Ovary (tissue), 9 donors: ENCODE measurements around the gene EPB41L2. TPM values are rescaled to one million over a fixed set of nuclear protein-coding genes. Genes with fewer than 3 reads are reported as not detected.

Experiments used
- DNase-seq, 5 donors: peaks; one replicate each; pipeline ENCODE4 v3.0.0-alpha.2; 2019 to 2020
- H3K27ac ChIP-seq, 2 donors: fragments of 200-600 bp; one replicate each; pipeline versions ENCODE4 v1.5.1 to v1.8.0; 2019 to 2022
- H3K27me3 ChIP-seq: fragments of 200-600 bp; one replicate; pipeline ENCODE4 v1.8.0; 2022
- H3K36me3 ChIP-seq: fragments of 200-600 bp; sonication (generic); one replicate; pipeline ENCODE4 v1.5.1; 2019
- H3K4me1 ChIP-seq: one replicate; pipeline ENCODE4 v1.8.1; 2013; ENCODE audit warnings: mild to moderate bottlenecking, moderate library complexity; ENCODE audit not compliant: insufficient read depth
- H3K4me3 ChIP-seq: fragments of 200-600 bp; sonication (generic); one replicate; pipeline ENCODE4 v1.5.1; 2017
- H3K9me3 ChIP-seq, 2 donors: fragments of 200-600 bp in 1 of 2; sonication (generic) in 1 of 2; one replicate each; pipeline versions ENCODE4 v1.5.1 to v1.8.1; 2013 to 2019; ENCODE audit warnings: mild to moderate bottlenecking in 1 of 2, moderate library complexity in 1 of 2
- CTCF ChIP-seq, 3 donors: fragments of 450-650 bp in 2 of 3; fragments of 200-600 bp in 1 of 3; IDR thresholded peaks; one replicate each; pipeline versions ENCODE4 v1.5.1 to v1.8.0; 2016 to 2022; ENCODE audit warnings: antibody characterized with exemption in 3 of 3, mild to moderate bottlenecking in 1 of 3
- EP300 ChIP-seq: sonication (generic); formaldehyde crosslinking; IDR thresholded peaks from one replicate; pipeline ENCODE4 v1.6.1; 2017; ENCODE audit warnings: antibody characterized with exemption
- POLR2A ChIP-seq: fragments of 450-650 bp; IDR thresholded peaks from one replicate; pipeline ENCODE4 v1.6.1; 2017; ENCODE audit warnings: antibody characterized with exemption, mild to moderate bottlenecking, moderate library complexity
- WGBS, 3 donors: extraction: QIAGEN DNeasy Blood & Tissue Kit in 1 of 3; methylation state at CpG; one replicate each; pipeline versions ENCODE4 v1.1.5 to v1.1.7; 2013 to 2017; 5-methylcytosine and 5-hydroxymethylcytosine counted together
- intact Hi-C, 4 donors: fragments of 100-400 bp; cut with DNase I; formaldehyde crosslinking; loops; one replicate each; pipeline versions ENCODE4 v1.11.0 to v1.15.1; 2022 to 2023
- polyA plus RNA-seq, 2 donors: library from polyadenylated mRNA; stranded (reverse); fragments of 200-250 nt in 1 of 2; fragments of 350-450 nt in 1 of 2; fragmentation: Illumina TruSeq in 1 of 2; extraction: RNeasy Lipid Tissue Mini Kit (QIAGEN cat#74804) in 1 of 2; gene quantifications; one replicate each; pipeline ENCODE4 v1.2.3, GENCODE V29; 2013 to 2014
- total RNA-seq, 7 donors: library from RNA; depleted of rRNA in 2 of 7; stranded (reverse); fragments of >200 nt in 2 of 7; fragmentation: NEBNext Ultra II Directional in 3 of 7; extraction: Animal tissue kit (Norgen Biotek cat#: 25700) in 3 of 7; gene quantifications; one replicate each; pipeline versions ENCODE4 v1.1.0 to v1.2.4, GENCODE V29; 2016 to 2023
- donor health status: DM: no; HTN: no; CAD: no; lungs with moderate emphysema.
- donor health status: DM: no; HTN: no; CAD: no.
- donor health status: Bipolar disorder and iron deficiency.
- donor health status: DM: yes; HTN: yes; CAD: no.
- donor health status: DM: no; HTN: no; CAD: no.
- donor health status: DM: yes; HTN: yes; CAD: no.

EPB41L2 gene
- total and polyA plus RNA-seq, 9 donors, result 49.8 to 294 (median 204) TPM

GRCh38 chr6:130935978-130936377 is 127.1 kb downstream of the EPB41L2 start:
- Histone ChIP-seq H3K27me3 (peaks cover 2% of the 10 kb centered on the region), H3K9me3 (no peaks in the 10 kb centered on the region), H3K4me3 (no peak overlapping the region), H3K36me3 (no peaks in the 10 kb centered on the region), H3K4me1 (peaks cover 4% of the 10 kb centered on the region), H3K27ac (no peak overlapping the region)
- no peak for DNase-seq
- intact Hi-C loops, result no loop called here
- no peak for TF ChIP-seq CTCF (IDR thresholded peaks at IDR 0.05)
- TF ChIP-seq EP300, result no peak
- no peak for TF ChIP-seq POLR2A

GRCh38 chr6:130934848-130935585 is 128.0 kb downstream of the EPB41L2 start:
- intact Hi-C loops, result no loop called here
- no peaks in the 10 kb centered on the region for H3K9me3 ChIP-seq
- TF ChIP-seq EP300 (no peak), POLR2A (no peak), CTCF (IDR thresholded peaks at IDR 0.05) (no peak)
- no peak overlapping the region for H3K27ac ChIP-seq
- no peak overlapping the region for H3K4me3 ChIP-seq
- H3K4me1 ChIP-seq, result peaks cover 4% of the 10 kb centered on the region
- H3K27me3 ChIP-seq, result peaks cover 2% of the 10 kb centered on the region
- DNase-seq, result no peak
- WGBS, 3 donors, result 43 to 55% (median 50%) methylated on average over 4 of the region's 4 CpGs
- no peaks in the 10 kb centered on the region for H3K36me3 ChIP-seq

GRCh38 chr6:130933712-130934200 is 129.3 kb downstream of the EPB41L2 start:
- Histone ChIP-seq H3K4me3 (no peak overlapping the region), H3K4me1 (peaks cover 7% of the 10 kb centered on the region), H3K27me3 (peaks cover 2% of the 10 kb centered on the region), H3K27ac (no peak overlapping the region), H3K9me3 (no peaks in the 10 kb centered on the region), H3K36me3 (no peaks in the 10 kb centered on the region)
- no peak for TF ChIP-seq POLR2A
- no peak for TF ChIP-seq CTCF (IDR thresholded peaks at IDR 0.05)
- no peak for TF ChIP-seq EP300
- intact Hi-C loops, result no loop called here
- WGBS, 3 donors, result 47 to 62% (median 51%) methylated on average over 6 of the region's 6 CpGs
- no peak for DNase-seq

- H3K27ac ChIP-seq, result no peak overlapping the region
- 59 to 68% (median 63%) methylated on average over 2 of the region's 2 CpGs for WGBS, 3 donors
Observed at GRCh38 chr6:130932921-130933320, 130.1 kb downstream of the EPB41L2 start.

More at GRCh38 chr6:130932921-130933320, 130.1 kb downstream of the EPB41L2 start:
- H3K4me1 ChIP-seq, result peaks cover 5% of the 10 kb centered on the region
- intact Hi-C loops, result no loop called here
- H3K36me3 ChIP-seq, result no peaks in the 10 kb centered on the region
- H3K27me3 ChIP-seq, result peaks cover 2% of the 10 kb centered on the region
- TF ChIP-seq POLR2A (no peak), EP300 (no peak), CTCF (IDR thresholded peaks at IDR 0.05) (no peak)
- no peak for DNase-seq
- no peak overlapping the region for H3K4me3 ChIP-seq
- no peaks in the 10 kb centered on the region for H3K9me3 ChIP-seq
